Keratinocyte (primary cell): ENCODE measurements around the gene NEURL1.

Experiments used
- CTCF ChIP-seq, 3 experiments: IDR thresholded peaks in 1 of 3; conservative IDR thresholded peaks in 1 of 3; optimal IDR thresholded peaks in 1 of 3; 2 replicates in 2 of 3; 3 replicates in 1 of 3; pipeline versions ENCODE3 to v1.5.1; 2011; ENCODE audit warnings: low read length in 3 of 3, mild to moderate bottlenecking in 3 of 3, moderate library complexity in 2 of 3, control low read depth in 1 of 3, inconsistent platforms in 1 of 3; ENCODE audit not compliant: insufficient read depth in 2 of 3; ENCODE audit errors: extremely low read depth in 1 of 3
- EZH2 ChIP-seq: IDR thresholded peaks from one replicate; pipeline ENCODE4 v1.6.1; 2012; ENCODE audit warnings: inconsistent platforms, mild to moderate bottlenecking, low read length, moderate library complexity

DNA sequence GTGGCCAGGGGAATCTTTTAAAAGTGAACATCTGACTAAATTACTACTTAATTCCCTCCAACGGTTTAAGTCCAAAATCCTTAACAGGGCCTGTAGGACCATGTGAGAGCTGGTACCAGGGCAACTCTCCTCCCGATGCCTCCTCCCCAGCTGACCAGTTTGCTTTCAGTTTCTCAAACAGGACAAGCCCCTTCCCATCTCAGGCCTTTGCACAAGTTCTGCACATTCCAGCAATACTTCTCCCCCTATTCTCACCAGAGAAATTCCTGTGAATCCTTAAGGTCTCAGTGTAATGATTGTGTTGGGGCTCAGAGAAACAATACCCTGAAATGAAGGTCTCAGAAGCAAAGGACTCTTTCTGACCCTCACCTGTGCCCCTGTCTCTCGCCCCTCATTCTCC lies 26.8 kb upstream of the NEURL1 start:
- TF ChIP-seq CTCF (optimal IDR thresholded peaks at IDR 0.05 in 1 of 3, IDR thresholded peaks at IDR 0.05 in 1 of 3, conservative IDR thresholded peaks at IDR 0.05 in 1 of 3; ENCODE audit: extremely low read depth in 1 of 3, insufficient read depth in 2 of 3, low read length in 3 of 3) = no peak
- TF ChIP-seq EZH2 = no peak
